ENCODE results near the gene CELA3A.
"Not testable (repeated sequence)": the region's sequence is repeated elsewhere in the genome, so short reads cannot be mapped to it uniquely, and the experiment has no call there.

DNA sequence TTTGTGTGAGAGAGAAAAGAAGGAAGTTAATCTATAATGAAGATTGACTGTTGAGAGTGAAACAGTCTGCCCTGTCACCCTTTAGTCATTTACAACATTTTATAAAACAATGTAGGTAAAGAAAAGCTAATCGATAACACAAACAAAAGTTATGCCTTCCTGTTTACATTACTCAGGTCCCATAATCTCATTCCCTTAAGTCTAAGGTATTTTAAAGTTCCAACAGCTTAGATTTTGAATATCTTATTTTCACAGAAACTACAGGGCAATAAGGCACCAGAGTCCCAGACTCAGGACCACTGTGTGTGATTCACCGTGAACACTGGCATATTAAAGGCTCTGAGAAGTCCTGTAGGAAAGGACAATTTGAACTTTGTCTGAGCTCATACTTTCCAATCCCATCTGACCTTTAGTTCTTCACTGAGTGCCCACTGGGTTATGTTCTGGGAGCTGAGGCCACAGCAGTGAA, 28.4 kb upstream of the CELA3A start:
- TF ChIP-seq, protein P1, sequence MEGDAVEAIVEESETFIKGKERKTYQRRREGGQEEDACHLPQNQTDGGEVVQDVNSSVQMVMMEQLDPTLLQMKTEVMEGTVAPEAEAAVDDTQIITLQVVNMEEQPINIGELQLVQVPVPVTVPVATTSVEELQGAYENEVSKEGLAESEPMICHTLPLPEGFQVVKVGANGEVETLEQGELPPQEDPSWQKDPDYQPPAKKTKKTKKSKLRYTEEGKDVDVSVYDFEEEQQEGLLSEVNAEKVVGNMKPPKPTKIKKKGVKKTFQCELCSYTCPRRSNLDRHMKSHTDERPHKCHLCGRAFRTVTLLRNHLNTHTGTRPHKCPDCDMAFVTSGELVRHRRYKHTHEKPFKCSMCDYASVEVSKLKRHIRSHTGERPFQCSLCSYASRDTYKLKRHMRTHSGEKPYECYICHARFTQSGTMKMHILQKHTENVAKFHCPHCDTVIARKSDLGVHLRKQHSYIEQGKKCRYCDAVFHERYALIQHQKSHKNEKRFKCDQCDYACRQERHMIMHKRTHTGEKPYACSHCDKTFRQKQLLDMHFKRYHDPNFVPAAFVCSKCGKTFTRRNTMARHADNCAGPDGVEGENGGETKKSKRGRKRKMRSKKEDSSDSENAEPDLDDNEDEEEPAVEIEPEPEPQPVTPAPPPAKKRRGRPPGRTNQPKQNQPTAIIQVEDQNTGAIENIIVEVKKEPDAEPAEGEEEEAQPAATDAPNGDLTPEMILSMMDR (IDR thresholded peaks at IDR 0.05), result not testable (repeated sequence)
- TF ChIP-seq POLR2A (IDR thresholded peaks at IDR 0.05; ENCODE audit: low read depth); POLR2AphosphoS5 (IDR thresholded peaks at IDR 0.05): not testable (repeated sequence)

Data from esophagus muscularis mucosa (tissue), 3 donors.